ENCODE measurements around the gene FOSB. TPM values are rescaled to one million over a fixed set of nuclear protein-coding genes. Genes with fewer than 3 reads are reported as not detected.

The FOSB gene
- polyA plus RNA-seq, 1 donor from 2014 or later, result 2.1 TPM

DNA sequence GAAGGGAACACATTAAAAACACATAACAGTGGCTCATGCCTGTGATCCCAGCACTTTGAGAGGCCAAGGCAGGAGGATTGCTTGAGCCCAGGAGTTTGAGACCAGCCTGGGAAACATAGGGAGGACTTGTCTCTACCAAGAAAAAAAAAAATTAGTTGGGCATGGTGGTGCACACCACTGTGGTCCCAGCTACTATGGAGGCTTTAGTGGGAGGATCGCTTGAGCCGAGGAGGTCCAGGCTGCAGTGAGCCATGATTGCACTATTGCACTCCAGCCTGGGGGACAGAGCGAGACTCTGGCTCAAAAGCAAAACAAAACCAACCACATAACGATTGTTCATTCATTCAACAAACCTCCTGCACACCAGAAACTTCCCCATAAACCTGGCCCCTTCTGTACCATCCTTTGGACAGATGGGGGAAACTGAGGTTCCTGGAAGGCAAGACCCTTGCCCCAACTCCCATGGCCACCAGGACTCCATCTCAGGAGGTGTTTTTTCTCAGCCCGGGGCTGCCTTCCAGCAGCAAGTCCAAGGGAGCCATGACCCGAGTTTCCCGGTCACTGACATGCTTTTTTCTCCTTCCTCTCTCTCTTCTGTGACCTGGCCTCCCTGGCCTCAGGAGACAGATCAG lies 4.3 kb downstream of the FOSB start:
- no peak for TF ChIP-seq SMC3 (conservative IDR thresholded peaks at IDR 0.05; ENCODE audit: poor library complexity)
- TF ChIP-seq RAD21 (conservative IDR thresholded peaks at IDR 0.05), result no peak
- TF ChIP-seq EZH2 (IDR thresholded peaks at IDR 0.05; ENCODE audit: borderline replicate concordance, insufficient read depth, low read length, poor library complexity, severe bottlenecking), result no peak
- TF ChIP-seq, protein P1, sequence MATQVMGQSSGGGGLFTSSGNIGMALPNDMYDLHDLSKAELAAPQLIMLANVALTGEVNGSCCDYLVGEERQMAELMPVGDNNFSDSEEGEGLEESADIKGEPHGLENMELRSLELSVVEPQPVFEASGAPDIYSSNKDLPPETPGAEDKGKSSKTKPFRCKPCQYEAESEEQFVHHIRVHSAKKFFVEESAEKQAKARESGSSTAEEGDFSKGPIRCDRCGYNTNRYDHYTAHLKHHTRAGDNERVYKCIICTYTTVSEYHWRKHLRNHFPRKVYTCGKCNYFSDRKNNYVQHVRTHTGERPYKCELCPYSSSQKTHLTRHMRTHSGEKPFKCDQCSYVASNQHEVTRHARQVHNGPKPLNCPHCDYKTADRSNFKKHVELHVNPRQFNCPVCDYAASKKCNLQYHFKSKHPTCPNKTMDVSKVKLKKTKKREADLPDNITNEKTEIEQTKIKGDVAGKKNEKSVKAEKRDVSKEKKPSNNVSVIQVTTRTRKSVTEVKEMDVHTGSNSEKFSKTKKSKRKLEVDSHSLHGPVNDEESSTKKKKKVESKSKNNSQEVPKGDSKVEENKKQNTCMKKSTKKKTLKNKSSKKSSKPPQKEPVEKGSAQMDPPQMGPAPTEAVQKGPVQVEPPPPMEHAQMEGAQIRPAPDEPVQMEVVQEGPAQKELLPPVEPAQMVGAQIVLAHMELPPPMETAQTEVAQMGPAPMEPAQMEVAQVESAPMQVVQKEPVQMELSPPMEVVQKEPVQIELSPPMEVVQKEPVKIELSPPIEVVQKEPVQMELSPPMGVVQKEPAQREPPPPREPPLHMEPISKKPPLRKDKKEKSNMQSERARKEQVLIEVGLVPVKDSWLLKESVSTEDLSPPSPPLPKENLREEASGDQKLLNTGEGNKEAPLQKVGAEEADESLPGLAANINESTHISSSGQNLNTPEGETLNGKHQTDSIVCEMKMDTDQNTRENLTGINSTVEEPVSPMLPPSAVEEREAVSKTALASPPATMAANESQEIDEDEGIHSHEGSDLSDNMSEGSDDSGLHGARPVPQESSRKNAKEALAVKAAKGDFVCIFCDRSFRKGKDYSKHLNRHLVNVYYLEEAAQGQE (IDR thresholded peaks at IDR 0.05; ENCODE audit: borderline replicate concordance), result no peak
- no peak for TF ChIP-seq POLR2AphosphoS5 (IDR thresholded peaks at IDR 0.05)
- TF ChIP-seq TAF1 (IDR thresholded peaks at IDR 0.05; ENCODE audit: low read depth), result no peak
- H3F3A ChIP-seq (ENCODE audit: insufficient read depth, low read length, poor library complexity, severe bottlenecking), result no peaks in the 10 kb centered on the region
- no peaks in the 10 kb centered on the region for H3K9me2 ChIP-seq (ENCODE audit: insufficient read depth, low read length)
- no peak overlapping the region for H3K4me3 ChIP-seq (ENCODE audit: low read length)
- no peak overlapping the region for H3K27ac ChIP-seq (ENCODE audit: low read length)
- no peaks in the 10 kb centered on the region for H3K79me2 ChIP-seq (replicated peaks; ENCODE audit: insufficient read depth, low read length)
- no peak overlapping the region for H3K9ac ChIP-seq (ENCODE audit: low read length)
- H4K20me1 ChIP-seq (ENCODE audit: insufficient read depth), result no peaks in the 10 kb centered on the region
- H3K27me3 ChIP-seq (ENCODE audit: insufficient read depth, low read depth, low read length), result peaks cover 20% of the 10 kb centered on the region
- H2AFZ ChIP-seq (ENCODE audit: low read depth, low read length), result no peak overlapping the region
- H3K36me3 ChIP-seq (ENCODE audit: insufficient read depth, low read length), result no peaks in the 10 kb centered on the region
- H3K9me3 ChIP-seq (ENCODE audit: low read length), result no peaks in the 10 kb centered on the region
- H3K4me2 ChIP-seq (ENCODE audit: low read length), result no peak overlapping the region

GRCh38 chr19:45472563-45473366 lies 5.0 kb downstream of the FOSB start:
- no peak overlapping the region for H3K4me3 ChIP-seq (ENCODE audit: low read length)
- no peaks in the 10 kb centered on the region for H3K9me2 ChIP-seq (ENCODE audit: insufficient read depth, low read length)
- H3K9ac ChIP-seq (ENCODE audit: low read length), result no peak overlapping the region
- no peaks in the 10 kb centered on the region for H3K9me3 ChIP-seq (ENCODE audit: low read length)
- no peaks in the 10 kb centered on the region for H3K79me2 ChIP-seq (replicated peaks; ENCODE audit: insufficient read depth, low read length)
- TF ChIP-seq, protein P1 (IDR thresholded peaks at IDR 0.05; ENCODE audit: borderline replicate concordance), result no peak
- no peak for TF ChIP-seq CTCF (IDR thresholded peaks at IDR 0.05; ENCODE audit: poor library complexity, severe bottlenecking)
- TF ChIP-seq MXI1 (conservative IDR thresholded peaks at IDR 0.05; ENCODE audit: poor library complexity, severe bottlenecking), result no peak
- TF ChIP-seq RAD21 (conservative IDR thresholded peaks at IDR 0.05), result no peak
- no peak for TF ChIP-seq EP300 (conservative IDR thresholded peaks at IDR 0.05; ENCODE audit: poor library complexity, severe bottlenecking)
- TF ChIP-seq POLR2AphosphoS5 (IDR thresholded peaks at IDR 0.05), result no peak
- no peak for TF ChIP-seq EZH2 (IDR thresholded peaks at IDR 0.05; ENCODE audit: borderline replicate concordance, insufficient read depth, low read length, poor library complexity, severe bottlenecking)
- TF ChIP-seq SMC3 (conservative IDR thresholded peaks at IDR 0.05; ENCODE audit: poor library complexity), result no peak
- TF ChIP-seq TAF1 (IDR thresholded peaks at IDR 0.05; ENCODE audit: low read depth), result no peak
- H3K27ac ChIP-seq (ENCODE audit: low read length), result no peak overlapping the region
- no peaks in the 10 kb centered on the region for H3K36me3 ChIP-seq (ENCODE audit: insufficient read depth, low read length)
- H4K20me1 ChIP-seq (ENCODE audit: insufficient read depth), result no peaks in the 10 kb centered on the region
- no peaks in the 10 kb centered on the region for H3F3A ChIP-seq (ENCODE audit: insufficient read depth, low read length, poor library complexity, severe bottlenecking)
- H2AFZ ChIP-seq (ENCODE audit: low read depth, low read length), result no peak overlapping the region
- H3K4me2 ChIP-seq (ENCODE audit: low read length), result no peak overlapping the region
- peaks cover 20% of the 10 kb centered on the region for H3K27me3 ChIP-seq (ENCODE audit: insufficient read depth, low read depth, low read length)
